Anterior cingulate cortex (tissue), 58 donors: ENCODE measurements around the gene INIP.

Experiments
- DNase-seq, 58 donors: peaks; one replicate each; lab custom pipeline; 2025; lab: John Stamatoyannopoulos, UW

INIP gene, protein sequence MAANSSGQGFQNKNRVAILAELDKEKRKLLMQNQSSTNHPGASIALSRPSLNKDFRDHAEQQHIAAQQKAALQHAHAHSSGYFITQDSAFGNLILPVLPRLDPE

DNA sequence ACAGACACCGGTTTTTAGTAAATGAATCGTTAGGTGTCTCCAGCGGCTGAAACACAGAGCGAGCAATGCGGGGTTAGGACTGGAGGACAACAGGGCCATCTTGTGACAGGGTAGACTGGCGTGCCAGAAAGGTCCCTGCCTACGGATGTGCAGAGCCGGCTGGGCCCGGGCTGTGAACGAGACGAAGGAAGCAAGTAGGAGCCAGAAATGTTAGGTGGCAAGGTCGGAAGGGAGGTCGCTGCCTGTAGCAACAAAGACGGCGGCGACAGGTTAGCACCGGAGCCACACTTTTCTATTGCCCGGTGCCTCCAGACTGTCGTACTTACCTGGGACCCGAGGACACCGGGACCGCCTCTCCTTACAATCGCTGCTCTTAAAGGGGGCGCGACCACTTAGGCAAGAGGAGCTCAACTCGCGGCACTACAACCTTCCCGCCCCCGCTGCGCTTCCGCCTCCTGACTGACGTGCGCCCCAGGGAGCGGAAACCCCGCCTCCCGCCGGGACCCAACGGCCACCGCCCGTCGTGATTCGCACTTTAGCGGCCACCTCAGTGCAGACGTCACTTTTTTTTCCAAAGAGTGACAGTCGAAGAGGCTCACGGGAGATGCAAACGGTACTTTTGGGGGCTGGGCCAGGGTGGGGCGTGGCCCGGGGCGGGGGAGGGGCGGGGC lies at the start of gene INIP:
Gene INIP, minus strand, starts transcription at position 457 of the 671 bp plus-strand sequence. CDS start 1,632 bp downstream, outside the sequence.
- DNase-seq, result peak; percentile 55 to 98 (median 95)

- no peak for DNase-seq
Measured at GRCh38 chr9:112765281-112765680, 47.4 kb upstream of the INIP start.

GRCh38 chr9:112764837-112765236 lies 46.9 kb upstream of the INIP start:
- DNase-seq, result no peak

- no peak for DNase-seq
Measured at GRCh38 chr9:112764344-112764743, 46.4 kb upstream of the INIP start.

GRCh38 chr9:112762726-112763518 lies 45.0 kb upstream of the INIP start:
- DNase-seq, result no peak

- DNase-seq, result no peak
Measured at GRCh38 chr9:112761912-112762655, 44.2 kb upstream of the INIP start.

DNA sequence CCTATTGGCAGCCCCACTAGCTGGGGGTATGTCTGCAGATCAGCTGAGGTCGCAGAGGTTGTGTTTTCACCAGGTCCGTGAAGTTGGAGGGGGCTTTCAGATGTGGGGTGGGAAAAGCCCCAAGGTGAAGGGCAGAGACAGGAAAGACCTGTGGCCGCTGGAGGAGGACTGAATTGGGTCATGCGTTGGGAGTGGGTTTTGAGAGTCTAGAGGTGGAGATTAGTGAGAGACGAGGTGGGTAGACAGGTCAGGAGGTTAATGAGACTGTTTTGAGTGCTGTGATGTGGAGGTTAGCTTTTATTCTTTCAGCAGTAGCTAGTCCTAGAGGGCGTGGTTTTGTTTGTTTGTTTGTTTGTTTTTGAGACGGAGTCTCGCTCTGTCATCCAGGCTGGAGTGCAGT lies 42.9 kb upstream of the INIP start:
- DNase-seq, result no peak

DNA sequence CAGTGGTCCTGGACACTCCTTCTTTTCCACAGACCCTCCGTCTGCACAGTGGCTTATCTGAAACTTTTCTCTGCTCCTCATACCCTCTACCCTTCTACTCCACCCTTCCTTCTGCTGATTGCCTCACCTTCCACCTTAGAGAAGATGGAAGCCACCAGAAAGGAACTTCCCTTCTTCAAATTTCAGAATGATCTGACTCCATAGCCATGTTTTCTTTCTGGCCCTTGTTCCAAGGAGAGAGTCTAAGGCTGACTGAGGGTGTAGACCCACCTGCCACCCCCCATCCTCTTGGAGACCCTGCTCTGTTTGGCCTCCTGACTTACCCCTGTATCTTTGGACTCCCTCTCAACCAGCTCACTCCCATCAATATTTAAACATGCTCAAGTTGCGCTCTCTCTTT lies 40.0 kb upstream of the INIP start:
- DNase-seq, result no peak

DNA sequence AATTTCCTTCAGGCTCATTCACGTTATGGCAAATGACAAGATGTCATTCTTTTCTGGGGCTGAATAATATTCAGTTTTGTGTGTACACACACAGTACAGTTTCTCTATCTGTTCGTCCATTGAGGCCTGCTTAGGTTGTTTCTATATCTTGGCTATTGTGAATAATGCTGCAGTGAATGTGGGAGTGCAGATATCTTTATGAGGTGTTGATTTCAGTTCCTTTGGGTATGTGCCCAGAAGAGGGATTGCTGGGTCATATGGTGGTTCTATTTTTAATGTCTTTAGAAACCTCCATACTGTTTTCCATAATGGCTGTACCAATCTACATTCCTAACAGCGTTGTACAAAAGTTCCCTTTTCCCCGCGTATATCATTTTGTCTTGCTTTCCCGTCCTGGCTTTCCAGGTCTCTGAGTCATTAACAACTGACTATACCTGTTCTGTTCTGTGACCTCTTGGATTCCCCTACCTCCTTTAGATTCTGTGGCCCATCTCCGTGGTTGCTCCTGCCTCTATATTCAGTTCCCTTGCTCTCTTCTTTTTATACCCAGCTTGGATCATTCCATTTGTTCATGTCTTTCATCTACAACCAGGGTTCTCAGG lies 39.5 kb upstream of the INIP start:
- DNase-seq, result no peak

DNA sequence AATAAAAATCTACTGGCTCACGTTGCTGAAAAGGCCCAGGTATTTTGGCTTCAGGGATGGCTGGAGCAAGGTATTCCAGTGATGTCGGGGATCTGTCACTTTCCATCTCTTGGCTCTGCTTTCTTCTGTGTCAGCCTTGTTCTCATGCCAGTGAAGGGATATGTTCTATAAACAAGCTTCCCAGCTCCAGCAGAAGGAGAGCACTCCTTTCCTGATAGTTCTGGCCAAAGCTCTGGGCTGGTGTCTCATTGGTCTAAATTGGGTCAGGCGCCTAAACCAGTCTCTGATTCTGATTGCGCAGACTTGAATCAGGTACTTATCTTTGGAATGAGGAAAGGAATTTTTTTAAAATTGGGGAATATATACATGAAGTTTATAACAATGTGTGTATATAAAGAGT lies 37.8 kb upstream of the INIP start:
- DNase-seq, result peak in 6 of 58 donors; percentile 6 to 19 (median 10)

- DNase-seq, result no peak
Measured at GRCh38 chr9:112755016-112755427, 37.1 kb upstream of the INIP start.

GRCh38 chr9:112754578-112754977 lies 36.7 kb upstream of the INIP start:
- DNase-seq, result no peak

DNA sequence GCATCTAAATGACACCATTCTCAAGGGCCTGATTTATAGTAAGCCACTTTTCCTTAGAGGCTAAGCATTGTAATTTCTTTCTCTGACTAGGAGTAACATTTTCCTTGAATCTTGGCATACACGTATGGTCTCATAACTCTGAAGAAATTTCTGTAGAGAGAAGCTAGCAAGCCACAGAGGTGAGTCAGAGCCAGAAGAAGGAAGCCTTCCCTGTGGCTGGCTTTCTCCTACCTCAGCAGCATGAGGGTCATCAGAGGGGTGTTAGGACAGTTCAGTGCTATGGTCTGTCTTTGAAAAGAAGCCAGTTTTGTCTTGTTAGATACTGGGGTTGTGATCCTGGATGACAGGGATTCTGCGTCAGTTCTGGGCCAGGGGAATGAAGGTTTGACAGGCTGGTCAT lies 35.8 kb upstream of the INIP start:
- DNase-seq, result no peak

- no peak for DNase-seq
Measured at GRCh38 chr9:112752334-112753125, 34.6 kb upstream of the INIP start.

- peak in 54 of 58 donors; percentile 8 to 74 (median 47) for DNase-seq
Measured at GRCh38 chr9:112751056-112751795, 33.3 kb upstream of the INIP start.

DNA sequence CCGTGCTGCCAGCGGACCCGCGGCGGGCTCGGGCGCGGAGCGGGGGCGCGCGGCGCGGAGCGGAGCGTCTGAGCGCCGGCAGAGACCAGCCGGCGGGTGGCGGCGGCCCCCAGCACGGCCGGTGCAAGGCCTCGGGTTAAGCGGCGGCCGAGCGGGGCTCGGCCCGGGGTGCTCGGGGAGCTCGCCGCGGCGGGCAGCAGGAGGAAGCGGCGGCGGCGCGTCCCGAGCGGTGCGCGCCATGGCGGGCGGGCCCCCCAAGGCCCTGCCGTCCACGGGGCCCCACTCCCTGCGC lies 32.8 kb upstream of the INIP start:
- DNase-seq, result peak in 1 of 58 donors; percentile 73

- DNase-seq, result peak in 57 of 58 donors; percentile 25 to 91 (median 84)
Measured at GRCh38 chr9:112750016-112750763, 32.3 kb upstream of the INIP start, which contains the start of gene SNX30. TSS of gene SNX30 (plus strand) at chr9:112750760. CDS start at chr9:112751002, 242 bp downstream.

GRCh38 chr9:112747094-112747493 lies 29.2 kb upstream of the INIP start:
- peak in 53 of 58 donors; percentile 8 to 95 (median 66) for DNase-seq
